ENCODE data around the gene ANXA11.

Gene ANXA11

DNA sequence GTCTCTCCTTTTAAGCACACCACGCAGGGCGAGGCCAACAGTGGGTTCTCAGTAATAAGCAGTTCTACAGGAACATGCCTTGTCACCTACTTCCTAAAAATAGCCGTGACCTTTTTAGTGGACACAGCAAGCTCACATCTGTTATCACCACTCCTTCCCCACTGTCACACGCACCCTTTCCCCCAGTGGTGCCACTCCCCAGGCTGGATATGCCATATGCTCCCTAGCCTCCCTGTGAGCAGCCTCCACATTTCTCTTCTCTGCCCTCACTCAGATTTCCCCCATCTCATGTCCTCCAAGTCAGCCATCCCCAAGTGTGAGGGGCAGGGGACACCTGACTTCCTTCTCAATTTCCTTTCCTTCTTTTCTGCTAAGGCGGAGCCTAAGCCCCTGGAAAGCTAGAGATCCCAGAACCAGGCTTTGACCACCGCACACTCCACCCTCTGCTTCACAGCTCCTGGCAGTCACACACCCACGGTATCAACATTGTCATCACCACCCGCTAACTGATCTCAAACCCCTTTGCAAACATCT, 3.7 kb downstream of the ANXA11 start:
- H4K91ac ChIP-seq (ENCODE audit: low read depth, low read length, poor library complexity): no peak overlapping the region
- no peak overlapping the region for H2AFZ ChIP-seq (ENCODE audit: low read length)
- H3K4ac ChIP-seq (ENCODE audit: low read length): no peak overlapping the region
- no peak overlapping the region for H3K18ac ChIP-seq (ENCODE audit: low read length)
- no peaks in the 10 kb centered on the region for H3K36me3 ChIP-seq (replicated peaks in 1 of 2; ENCODE audit: control insufficient read depth in 2 of 2, insufficient read depth in 2 of 2, low read length in 2 of 2)
- H3K27ac ChIP-seq (replicated peaks; ENCODE audit: low read length): no peak overlapping the region
- H2BK5ac ChIP-seq (ENCODE audit: low read length): no peak overlapping the region
- no peak overlapping the region for H2BK120ac ChIP-seq (ENCODE audit: low read depth, low read length)
- no peak overlapping the region for H2BK15ac ChIP-seq (ENCODE audit: low read length)
- no peak overlapping the region for H2BK12ac ChIP-seq (ENCODE audit: low read length)
- H3K9ac ChIP-seq (ENCODE audit: low read depth, low read length, poor library complexity): no peak overlapping the region
- no CpG with 5 or more reads among the region's 8 CpGs for WGBS, 2 donors (ENCODE audit: extremely low coverage in 2 of 2, insufficient read length in 2 of 2, insufficient replicate concordance in 1 of 2)
- H3K27me3 ChIP-seq (ENCODE audit: control insufficient read depth in 3 of 3, insufficient read depth in 3 of 3, low read depth in 1 of 3, low read length in 3 of 3): peaks cover 3 to 27% (median 18%) of the 10 kb centered on the region in 3 experiments
- H3K79me1 ChIP-seq (ENCODE audit: low read depth, low read length): no peaks in the 10 kb centered on the region
- H3K4me3 ChIP-seq (ENCODE audit: low read length in 2 of 2): no peak overlapping the region
- H4K8ac ChIP-seq (ENCODE audit: low read depth, low read length): no peak overlapping the region
- peaks cover 0 to 18% of the 10 kb centered on the region in 2 donors for H3K4me1 ChIP-seq (ENCODE audit: control insufficient read depth in 2 of 2, insufficient read depth in 1 of 2, low read depth in 1 of 2, low read length in 2 of 2)
- no peak overlapping the region for H3K23ac ChIP-seq (ENCODE audit: low read depth, low read length, poor library complexity)
- no peak overlapping the region for H3K4me2 ChIP-seq (ENCODE audit: insufficient read depth, low read length, poor library complexity, severe bottlenecking)
- DNase-seq (ENCODE audit: low spot score): no peak
- H2AK5ac ChIP-seq (ENCODE audit: low read depth, low read length): no peak overlapping the region
- H3K14ac ChIP-seq (ENCODE audit: low read length): no peak overlapping the region
- no peaks in the 10 kb centered on the region for H3K9me3 ChIP-seq (replicated peaks in 1 of 2; ENCODE audit: control insufficient read depth in 2 of 2, insufficient read depth in 1 of 2, low read depth in 1 of 2, low read length in 2 of 2)

DNA sequence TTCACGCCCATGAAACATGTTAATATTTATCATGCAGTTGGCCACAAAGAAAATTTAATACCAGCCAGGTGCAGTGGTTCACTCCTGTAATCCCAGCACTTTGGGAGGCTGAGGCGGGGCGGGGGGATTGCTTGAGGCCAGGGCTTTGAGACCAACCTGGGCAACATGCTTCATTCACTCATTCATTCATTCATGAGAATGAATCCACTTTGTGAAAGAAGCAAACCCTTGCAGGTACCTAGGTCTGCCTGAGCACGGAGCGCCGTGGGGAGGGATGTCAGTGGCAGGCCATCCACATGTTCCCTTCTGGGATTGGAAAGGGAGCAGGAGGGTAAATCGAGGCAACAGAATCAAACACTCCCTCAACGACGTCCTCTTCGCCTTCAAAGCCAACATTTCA, 4.7 kb downstream of the ANXA11 start:
- no peak overlapping the region for H2BK12ac ChIP-seq (ENCODE audit: low read length)
- H3K23ac ChIP-seq (ENCODE audit: low read depth, low read length, poor library complexity): no peak overlapping the region
- H2BK5ac ChIP-seq (ENCODE audit: low read length): no peak overlapping the region
- no peak overlapping the region for H3K27ac ChIP-seq (replicated peaks; ENCODE audit: low read length)
- no peak overlapping the region for H3K14ac ChIP-seq (ENCODE audit: low read length)
- H3K9me3 ChIP-seq (replicated peaks in 1 of 2; ENCODE audit: control insufficient read depth in 2 of 2, insufficient read depth in 1 of 2, low read depth in 1 of 2, low read length in 2 of 2): no peaks in the 10 kb centered on the region
- H2AFZ ChIP-seq (ENCODE audit: low read length): no peak overlapping the region
- H4K8ac ChIP-seq (ENCODE audit: low read depth, low read length): no peak overlapping the region
- no peak overlapping the region for H2AK5ac ChIP-seq (ENCODE audit: low read depth, low read length)
- DNase-seq (ENCODE audit: low spot score): no peak
- no peak overlapping the region for H3K4me2 ChIP-seq (ENCODE audit: insufficient read depth, low read length, poor library complexity, severe bottlenecking)
- H3K79me1 ChIP-seq (ENCODE audit: low read depth, low read length): no peaks in the 10 kb centered on the region
- H2BK15ac ChIP-seq (ENCODE audit: low read length): no peak overlapping the region
- H3K4me1 ChIP-seq (ENCODE audit: control insufficient read depth in 2 of 2, insufficient read depth in 1 of 2, low read depth in 1 of 2, low read length in 2 of 2): peaks cover 0 to 15% of the 10 kb centered on the region in 2 donors
- no peak overlapping the region for H2BK120ac ChIP-seq (ENCODE audit: low read depth, low read length)
- H3K36me3 ChIP-seq (replicated peaks in 1 of 2; ENCODE audit: control insufficient read depth in 2 of 2, insufficient read depth in 2 of 2, low read length in 2 of 2): no peaks in the 10 kb centered on the region
- WGBS, 2 donors (ENCODE audit: extremely low coverage in 2 of 2, insufficient read length in 2 of 2, insufficient replicate concordance in 1 of 2): no CpG with 5 or more reads among the region's 10 CpGs
- peaks cover 0 to 18% (median 10%) of the 10 kb centered on the region in 3 experiments for H3K27me3 ChIP-seq (ENCODE audit: control insufficient read depth in 3 of 3, insufficient read depth in 3 of 3, low read depth in 1 of 3, low read length in 3 of 3)
- H3K4me3 ChIP-seq (ENCODE audit: low read length in 2 of 2): no peak overlapping the region
- no peak overlapping the region for H3K9ac ChIP-seq (ENCODE audit: low read depth, low read length, poor library complexity)
- no peak overlapping the region for H4K91ac ChIP-seq (ENCODE audit: low read depth, low read length, poor library complexity)
- H3K4ac ChIP-seq (ENCODE audit: low read length): no peak overlapping the region
- no peak overlapping the region for H3K18ac ChIP-seq (ENCODE audit: low read length)

DNA sequence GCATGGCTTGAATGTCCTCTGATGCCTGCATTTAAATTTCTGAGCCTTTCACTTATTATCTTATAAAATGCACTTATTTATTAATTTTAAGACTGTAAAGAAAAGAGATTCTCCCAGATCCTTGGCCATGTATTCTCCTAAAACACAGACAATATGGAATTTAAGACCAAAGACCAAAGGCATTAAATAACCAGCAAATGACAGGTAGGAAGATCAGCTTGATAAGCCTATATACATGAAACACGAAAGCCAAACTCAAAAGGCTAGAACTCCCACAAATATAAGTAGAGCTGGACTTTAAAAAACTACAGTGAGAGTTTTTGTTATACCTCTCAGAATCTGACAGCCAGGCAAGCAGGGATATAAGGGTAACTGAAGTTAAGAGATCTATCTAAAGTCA, 5.1 kb downstream of the ANXA11 start:
- Histone ChIP-seq H3K4me1 (ENCODE audit: control insufficient read depth in 2 of 2, insufficient read depth in 1 of 2, low read depth in 1 of 2, low read length in 2 of 2) (peaks cover 0 to 14% of the 10 kb centered on the region in 2 donors), H2BK5ac (ENCODE audit: low read length) (no peak overlapping the region), H4K91ac (ENCODE audit: low read depth, low read length, poor library complexity) (no peak overlapping the region), H2AFZ (ENCODE audit: low read length) (no peak overlapping the region), H2AK5ac (ENCODE audit: low read depth, low read length) (no peak overlapping the region), H3K27ac (replicated peaks; ENCODE audit: low read length) (no peak overlapping the region), H2BK15ac (ENCODE audit: low read length) (no peak overlapping the region), H3K36me3 (replicated peaks in 1 of 2; ENCODE audit: control insufficient read depth in 2 of 2, insufficient read depth in 2 of 2, low read length in 2 of 2) (no peaks in the 10 kb centered on the region), H3K79me1 (ENCODE audit: low read depth, low read length) (no peaks in the 10 kb centered on the region), H3K4me2 (ENCODE audit: insufficient read depth, low read length, poor library complexity, severe bottlenecking) (no peak overlapping the region), H3K9ac (ENCODE audit: low read depth, low read length, poor library complexity) (no peak overlapping the region), H3K14ac (ENCODE audit: low read length) (no peak overlapping the region), H4K8ac (ENCODE audit: low read depth, low read length) (no peak overlapping the region), H3K4me3 (ENCODE audit: low read length in 2 of 2) (no peak overlapping the region), H3K23ac (ENCODE audit: low read depth, low read length, poor library complexity) (no peak overlapping the region), H2BK120ac (ENCODE audit: low read depth, low read length) (no peak overlapping the region), H3K27me3 (ENCODE audit: control insufficient read depth in 3 of 3, insufficient read depth in 3 of 3, low read depth in 1 of 3, low read length in 3 of 3) (peaks cover 0 to 17% (median 8%) of the 10 kb centered on the region in 3 experiments), H2BK12ac (ENCODE audit: low read length) (no peak overlapping the region), H3K4ac (ENCODE audit: low read length) (no peak overlapping the region), H3K18ac (ENCODE audit: low read length) (no peak overlapping the region), H3K9me3 (replicated peaks in 1 of 2; ENCODE audit: control insufficient read depth in 2 of 2, insufficient read depth in 1 of 2, low read depth in 1 of 2, low read length in 2 of 2) (no peaks in the 10 kb centered on the region)
- WGBS, 2 donors (ENCODE audit: extremely low coverage in 2 of 2, insufficient read length in 2 of 2, insufficient replicate concordance in 1 of 2): no CpG with 5 or more reads among the region's 1 CpG
- DNase-seq (ENCODE audit: low spot score): no peak

DNA sequence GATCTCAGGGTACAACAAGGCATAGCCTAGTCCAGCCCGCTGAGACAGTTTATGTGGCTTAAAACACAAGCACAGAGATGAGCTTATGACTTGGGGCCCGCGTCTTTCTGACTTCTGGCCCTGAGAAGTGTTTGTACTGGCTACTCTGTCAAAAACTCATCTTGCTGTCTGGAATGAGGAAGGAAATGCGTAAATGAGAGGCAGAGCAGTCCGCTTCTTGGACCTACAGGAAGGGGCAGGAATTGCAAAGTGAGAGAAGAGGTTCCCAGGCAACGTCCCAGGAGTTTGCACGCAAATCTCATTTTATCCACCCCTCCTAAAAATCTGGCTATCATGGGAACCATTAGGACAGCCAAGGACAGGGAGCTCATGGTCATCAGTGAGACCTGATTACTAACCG, 5.5 kb downstream of the ANXA11 start:
- Histone ChIP-seq H3K4me1 (ENCODE audit: control insufficient read depth in 2 of 2, insufficient read depth in 1 of 2, low read depth in 1 of 2, low read length in 2 of 2) (peaks cover 0 to 15% of the 10 kb centered on the region in 2 donors), H3K23ac (ENCODE audit: low read depth, low read length, poor library complexity) (no peak overlapping the region), H3K36me3 (replicated peaks in 1 of 2; ENCODE audit: control insufficient read depth in 2 of 2, insufficient read depth in 2 of 2, low read length in 2 of 2) (no peaks in the 10 kb centered on the region)

More for the DNA sequence above, 5.5 kb downstream of the ANXA11 start:
- Histone ChIP-seq H3K4me3 (ENCODE audit: low read length in 2 of 2) (no peak overlapping the region), H3K18ac (ENCODE audit: low read length) (no peak overlapping the region), H3K27ac (replicated peaks; ENCODE audit: low read length) (no peak overlapping the region), H3K9me3 (replicated peaks in 1 of 2; ENCODE audit: control insufficient read depth in 2 of 2, insufficient read depth in 1 of 2, low read depth in 1 of 2, low read length in 2 of 2) (no peaks in the 10 kb centered on the region), H3K4me2 (ENCODE audit: insufficient read depth, low read length, poor library complexity, severe bottlenecking) (no peak overlapping the region), H2BK12ac (ENCODE audit: low read length) (no peak overlapping the region), H3K9ac (ENCODE audit: low read depth, low read length, poor library complexity) (no peak overlapping the region), H3K14ac (ENCODE audit: low read length) (no peak overlapping the region), H3K27me3 (ENCODE audit: control insufficient read depth in 3 of 3, insufficient read depth in 3 of 3, low read depth in 1 of 3, low read length in 3 of 3) (peaks cover 0 to 15% (median 4%) of the 10 kb centered on the region in 3 experiments), H2AFZ (ENCODE audit: low read length) (no peak overlapping the region), H2BK120ac (ENCODE audit: low read depth, low read length) (no peak overlapping the region), H2AK5ac (ENCODE audit: low read depth, low read length) (no peak overlapping the region), H4K8ac (ENCODE audit: low read depth, low read length) (no peak overlapping the region), H4K91ac (ENCODE audit: low read depth, low read length, poor library complexity) (no peak overlapping the region), H2BK5ac (ENCODE audit: low read length) (no peak overlapping the region), H3K4ac (ENCODE audit: low read length) (no peak overlapping the region), H2BK15ac (ENCODE audit: low read length) (no peak overlapping the region), H3K79me1 (ENCODE audit: low read depth, low read length) (no peaks in the 10 kb centered on the region)
- DNase-seq (ENCODE audit: low spot score): no peak
- no CpG with 5 or more reads among the region's 8 CpGs for WGBS, 2 donors (ENCODE audit: extremely low coverage in 2 of 2, insufficient read length in 2 of 2, insufficient replicate concordance in 1 of 2)

Measured in neuronal stem cell (in vitro differentiated cells).